Activated naive CD8-positive, alpha-beta T cell treated with anti-CD3 and anti-CD28 coated beads, Interleukin-2, amount 10 ng/mL, durations not matched to agents 7 days and 5 days (primary cell): ENCODE results near the gene ZSCAN22. TPM values are rescaled to one million over a fixed set of nuclear protein-coding genes. Genes with fewer than 3 reads are reported as not detected.

Source experiments
- ATAC-seq: fragments of 150-1000 bp; cut with Tn5 transposase; one replicate; pipeline ENCODE4 v1.10.0; 2021; ENCODE audit warnings: low read depth, moderate library complexity
- POLR2A ChIA-PET: fragments of 350-600 bp; sonication (Branson Sonifier 250); formaldehyde crosslinking; loops from one replicate; lab custom pipeline; 2021; ENCODE audit warnings: antibody characterized with exemption; lab: Charles Lee
- DNase-seq: peaks from one replicate; pipeline ENCODE4 v3.0.0; 2021
- H3K27ac Mint-ChIP-seq: one replicate; pipeline ENCODE4 v1.8.0; 2022; ENCODE audit warnings: mild to moderate bottlenecking, mixed read lengths
- H3K27me3 Mint-ChIP-seq: one replicate; pipeline ENCODE4 v1.8.0; 2022; ENCODE audit warnings: mild to moderate bottlenecking, moderate library complexity, mixed read lengths
- H3K36me3 Mint-ChIP-seq: one replicate; pipeline ENCODE4 v1.8.0; 2021; ENCODE audit warnings: mild to moderate bottlenecking, mixed read lengths
- H3K4me1 Mint-ChIP-seq: one replicate; pipeline ENCODE4 v1.8.0; 2021; ENCODE audit warnings: mixed read lengths
- H3K4me3 Mint-ChIP-seq: one replicate; pipeline ENCODE4 v1.8.0; 2022; ENCODE audit warnings: mild to moderate bottlenecking, moderate library complexity, mixed read lengths
- H3K9me3 Mint-ChIP-seq: one replicate; pipeline ENCODE4 v1.8.0; 2021; ENCODE audit warnings: mixed read lengths
- total RNA-seq, 2 experiments: library from RNA; stranded (reverse); gene quantifications; one replicate each; pipeline ENCODE4 v1.2.3, GENCODE V29; 2021

Gene ZSCAN22
- 1 to 10 TPM; 6.3 TPM for total RNA-seq

DNA sequence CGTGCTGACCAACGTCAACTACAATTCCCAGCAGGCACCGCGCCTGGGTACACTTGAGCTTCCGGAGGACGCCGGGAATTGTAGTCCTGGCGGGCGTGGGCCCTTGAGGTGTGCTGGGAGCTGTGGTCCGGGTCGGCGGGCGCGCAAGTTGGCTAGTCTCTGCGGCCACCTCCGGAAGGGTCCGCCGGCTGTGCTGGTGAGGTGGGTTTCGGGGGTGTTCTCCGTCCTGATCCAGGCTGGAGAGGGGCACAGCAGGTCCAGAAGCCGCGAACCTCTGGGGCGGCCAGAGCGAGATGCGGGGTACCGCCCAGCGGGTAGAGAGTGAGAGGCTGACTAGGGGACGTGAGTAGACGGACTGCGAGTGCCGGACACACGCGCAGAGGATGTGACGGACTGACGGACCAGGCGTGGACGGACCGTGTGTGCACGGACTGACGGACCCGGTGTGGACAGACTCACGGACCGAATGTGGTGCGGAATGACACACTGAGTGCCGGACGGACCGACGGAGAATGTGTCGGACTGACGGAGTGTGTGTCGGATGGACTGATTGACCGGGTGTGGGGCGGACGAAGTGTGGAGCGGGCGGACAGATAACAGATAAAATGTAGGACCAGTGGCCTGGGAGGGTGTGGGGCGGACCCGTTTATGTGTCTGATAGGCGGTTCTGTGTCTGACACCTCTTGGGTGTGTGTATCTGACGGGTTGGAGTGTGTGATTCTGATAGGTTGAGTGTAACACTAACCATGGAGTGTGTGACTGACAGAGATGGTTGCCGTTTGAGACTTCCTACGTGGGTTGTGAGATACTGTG, at the start of gene ZSCAN22:
ZSCAN22 (plus strand) TSS at position 81 of the 813 bp plus-strand sequence. CDS start 7,809 bp downstream, outside the sequence.
- peak; percentile 88 for ATAC-seq
- peaks cover 3% of the 10 kb centered on the region for H3K36me3 Mint-ChIP-seq
- H3K27me3 Mint-ChIP-seq = no peaks in the 10 kb centered on the region
- H3K9me3 Mint-ChIP-seq = no peaks in the 10 kb centered on the region
- DNase-seq = peak; percentile 89
- peaks cover 7% of the 10 kb centered on the region for H3K4me1 Mint-ChIP-seq
- H3K4me3 Mint-ChIP-seq = no peak within 1 kb of the TSS
- POLR2A ChIA-PET = interaction anchor here (0.6 to 1.6 kb wide), 14 partner anchors 20 to 508 kb away, joined by 3 to 17 read pairs (median 4); partner anchors contain the start of genes ZNF132, ZNF274, ZNF497 and ZNF8
- no peak within 1 kb of the TSS for H3K27ac Mint-ChIP-seq

DNA sequence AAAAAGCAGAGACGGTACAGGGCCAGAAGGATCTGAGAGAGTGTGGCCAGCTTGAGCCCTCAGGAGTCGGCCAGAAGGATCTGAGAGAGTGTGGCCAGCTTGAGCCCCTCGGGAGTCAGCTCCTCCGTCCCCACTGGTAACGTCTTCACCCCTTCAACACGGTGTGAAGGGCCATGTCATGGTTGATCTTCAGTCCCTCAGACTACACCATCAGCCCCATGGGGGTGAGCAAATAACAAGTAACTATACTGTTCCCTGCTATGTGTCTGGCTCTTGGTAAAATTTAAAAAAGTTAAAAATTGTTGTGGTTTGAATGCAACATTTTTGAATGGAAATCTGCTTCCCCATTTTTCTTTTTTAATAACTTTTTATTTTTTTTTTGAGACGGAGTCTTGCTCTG, 49.6 kb upstream of the ZSCAN22 start:
- no peak overlapping the region for H3K27ac Mint-ChIP-seq
- POLR2A ChIA-PET = no interaction called here
- peaks cover 19% of the 10 kb centered on the region for H3K4me1 Mint-ChIP-seq
- H3K27me3 Mint-ChIP-seq = no peaks in the 10 kb centered on the region
- ATAC-seq = no peak
- peak overlapping the region; percentile 19 for H3K4me3 Mint-ChIP-seq
- peaks cover 56% of the 10 kb centered on the region for H3K36me3 Mint-ChIP-seq
- DNase-seq = no peak
- H3K9me3 Mint-ChIP-seq = peaks cover 10% of the 10 kb centered on the region

DNA sequence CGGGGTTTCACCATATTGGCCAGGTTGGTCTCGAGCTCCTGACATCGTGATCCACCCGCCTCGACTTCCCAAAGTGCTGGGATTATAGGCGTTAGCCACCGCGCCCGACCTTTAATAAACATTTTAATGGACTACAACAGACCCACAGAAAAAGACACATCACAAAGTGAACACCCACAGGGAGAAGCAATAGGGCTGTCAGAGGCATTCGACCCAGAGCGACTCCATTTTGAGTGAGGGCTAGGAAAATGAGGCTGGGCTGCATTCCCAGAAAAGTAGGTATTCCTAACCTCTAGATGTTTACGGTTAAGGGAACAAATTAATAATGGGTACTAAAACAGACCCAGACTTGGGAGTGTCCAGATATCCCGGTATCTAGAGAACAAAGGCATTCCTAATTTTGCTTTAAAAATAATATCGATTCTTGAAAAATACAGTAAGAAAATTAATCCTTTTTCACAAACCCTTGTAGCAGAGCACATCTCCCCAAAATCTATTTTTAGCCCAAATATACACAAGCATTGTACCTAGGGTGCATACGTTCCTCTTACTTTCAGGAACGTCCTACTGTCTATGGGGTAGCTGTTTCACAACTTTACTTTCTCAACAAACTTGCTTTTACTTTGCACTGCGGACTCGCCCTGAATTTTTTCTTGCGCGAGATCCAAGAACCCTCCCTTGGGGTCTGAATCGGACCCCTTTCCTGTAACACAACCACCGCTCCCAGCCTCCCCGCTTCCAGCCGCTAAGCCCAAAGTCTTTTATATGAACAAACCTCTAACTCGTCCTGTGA, 48.9 kb upstream of the ZSCAN22 start:
- DNase-seq (no peak), ATAC-seq (peak; percentile 5)
- Mint-ChIP-seq H3K27me3 (no peaks in the 10 kb centered on the region), H3K4me1 (peaks cover 19% of the 10 kb centered on the region), H3K9me3 (peaks cover 10% of the 10 kb centered on the region), H3K36me3 (peaks cover 54% of the 10 kb centered on the region), H3K4me3 (peak overlapping the region; percentile 91), H3K27ac (peak overlapping the region; percentile 93)
- POLR2A ChIA-PET = interaction anchor here (0.5 to 1.8 kb wide), 14 partner anchors 10 to 295 kb away, joined by 3 to 14 read pairs (median 4); partner anchors contain the start of genes ZBTB45, ZNF274, ZNF544 and ZNF584

DNA sequence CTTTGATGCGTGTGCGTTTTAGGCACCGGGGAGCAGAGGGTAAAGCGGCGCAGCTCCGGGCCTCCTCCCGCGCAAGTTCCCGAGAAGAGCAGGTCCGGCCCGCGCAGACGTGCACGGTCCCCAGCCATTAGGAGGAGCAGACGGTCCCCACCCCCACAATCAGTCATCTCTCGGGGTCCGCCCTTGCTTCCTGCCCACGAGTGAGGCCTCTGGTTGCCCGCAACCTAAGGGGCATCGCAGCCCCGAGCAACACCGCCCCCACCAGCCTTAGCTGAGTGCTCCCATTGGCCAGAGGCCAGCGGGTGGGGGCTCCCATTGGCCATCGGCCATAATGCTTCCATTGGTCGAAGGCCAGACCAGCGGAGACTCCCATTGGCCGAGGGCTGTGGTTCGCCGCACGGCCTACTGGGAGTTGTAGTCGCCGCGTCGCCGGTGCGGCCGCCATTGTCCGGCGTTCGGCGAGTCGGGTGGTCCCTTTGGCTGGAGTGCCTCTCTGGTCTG, 48.2 kb upstream of the ZSCAN22 start, which contains the start of gene ZNF8:
ZNF8 (plus strand) TSS at position 415 of the 501 bp plus-strand sequence. CDS start 127 bp downstream, outside the sequence.
- Mint-ChIP-seq H3K27ac (peak within 1 kb of the TSS; percentile 93), H3K9me3 (peaks cover 10% of the 10 kb centered on the region), H3K4me3 (peak within 1 kb of the TSS; percentile 91), H3K36me3 (peaks cover 55% of the 10 kb centered on the region), H3K27me3 (no peaks in the 10 kb centered on the region), H3K4me1 (peaks cover 19% of the 10 kb centered on the region)
- POLR2A ChIA-PET = interaction anchor here (0.5 to 1.8 kb wide), 14 partner anchors 9 to 294 kb away, joined by 3 to 14 read pairs (median 4); partner anchors contain the start of genes ZBTB45, ZNF274, ZNF544 and ZNF584
- DNase-seq (peak; percentile 94), ATAC-seq (peak; percentile 99)

DNA sequence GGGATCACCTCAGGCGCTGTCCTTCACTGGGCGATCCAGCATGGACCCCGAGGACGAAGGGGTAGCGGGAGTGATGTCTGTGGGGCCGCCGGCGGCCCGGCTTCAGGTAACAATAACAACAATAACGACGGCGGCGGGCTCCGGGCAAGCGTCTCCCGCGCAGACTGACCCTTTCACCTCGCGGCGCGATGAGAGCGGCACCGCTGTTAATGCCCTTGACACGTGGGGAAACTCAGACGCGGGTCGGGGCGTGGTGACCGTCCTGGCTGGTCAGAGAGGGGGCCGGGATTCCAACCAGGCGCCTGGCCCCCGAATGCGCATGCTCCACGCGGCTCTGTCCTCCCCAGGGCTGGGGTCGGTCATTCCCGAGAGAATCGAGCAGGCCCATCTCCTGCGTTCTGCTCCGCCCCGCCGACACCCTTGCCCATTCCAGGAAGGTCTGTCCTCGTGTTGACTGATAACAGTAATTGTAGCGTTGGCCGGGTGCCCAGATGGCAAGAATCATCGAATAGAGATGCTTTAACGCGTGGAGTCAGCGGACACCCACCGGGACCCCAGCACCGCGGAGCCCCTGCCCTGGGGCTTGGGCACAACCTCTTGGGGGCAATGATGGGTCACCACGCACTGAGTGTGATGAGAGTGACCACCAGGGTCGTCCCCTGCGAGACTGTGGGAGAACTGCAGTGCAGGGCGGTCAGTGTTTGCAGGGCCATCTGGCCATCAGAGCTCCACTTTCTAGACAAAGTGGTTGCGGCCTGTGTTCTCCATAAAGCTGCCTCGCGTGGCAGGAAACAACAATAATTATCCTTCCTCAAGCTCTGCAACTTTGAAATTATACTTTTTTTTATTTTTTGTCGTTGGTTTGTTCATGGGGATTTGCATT, 47.5 kb upstream of the ZSCAN22 start:
- H3K9me3 Mint-ChIP-seq = peaks cover 8% of the 10 kb centered on the region
- POLR2A ChIA-PET = interaction anchor here (0.6 to 1.8 kb wide), 12 partner anchors 15 to 1039 kb away, joined by 3 to 14 read pairs (median 4); partner anchors contain the start of genes ZBTB45, ZNF274, ZNF544 and ZNF584
- no peaks in the 10 kb centered on the region for H3K27me3 Mint-ChIP-seq
- peak overlapping the region; percentile 91 for H3K4me3 Mint-ChIP-seq
- H3K27ac Mint-ChIP-seq = peak overlapping the region; percentile 93
- peaks cover 51% of the 10 kb centered on the region for H3K36me3 Mint-ChIP-seq
- DNase-seq = no peak
- peaks cover 19% of the 10 kb centered on the region for H3K4me1 Mint-ChIP-seq
- no peak for ATAC-seq

DNA sequence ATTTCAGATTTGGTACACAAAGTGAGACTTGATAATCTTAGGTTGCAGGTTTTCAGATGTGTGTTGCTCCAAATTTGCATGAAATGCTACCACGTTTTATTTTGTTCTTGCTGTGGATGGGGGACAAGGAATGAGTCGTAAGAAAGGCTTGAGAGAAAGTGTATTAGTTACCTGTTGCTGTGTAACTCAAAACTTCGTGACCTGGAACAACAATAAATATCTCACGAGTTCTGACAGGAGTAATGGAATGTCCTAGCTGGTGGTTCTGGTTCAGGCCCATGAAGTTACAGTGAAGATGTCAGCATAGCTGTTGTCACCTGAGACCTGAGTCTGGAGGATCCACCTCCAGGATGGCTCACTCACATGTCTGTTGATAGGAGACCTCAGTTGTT, 46.9 kb upstream of the ZSCAN22 start:
- POLR2A ChIA-PET = interaction anchor here (0.6 to 1.8 kb wide), 4 partner anchors 29 to 1039 kb away, joined by 3 to 7 read pairs (median 4); partner anchors contain the start of genes ZNF274, ZNF805 and ZSCAN22
- Mint-ChIP-seq H3K36me3 (peaks cover 47% of the 10 kb centered on the region), H3K9me3 (peaks cover 8% of the 10 kb centered on the region), H3K4me1 (peaks cover 19% of the 10 kb centered on the region), H3K27ac (peak overlapping the region; percentile 93), H3K4me3 (peak overlapping the region; percentile 91), H3K27me3 (no peaks in the 10 kb centered on the region)
- DNase-seq (no peak), ATAC-seq (no peak)

DNA sequence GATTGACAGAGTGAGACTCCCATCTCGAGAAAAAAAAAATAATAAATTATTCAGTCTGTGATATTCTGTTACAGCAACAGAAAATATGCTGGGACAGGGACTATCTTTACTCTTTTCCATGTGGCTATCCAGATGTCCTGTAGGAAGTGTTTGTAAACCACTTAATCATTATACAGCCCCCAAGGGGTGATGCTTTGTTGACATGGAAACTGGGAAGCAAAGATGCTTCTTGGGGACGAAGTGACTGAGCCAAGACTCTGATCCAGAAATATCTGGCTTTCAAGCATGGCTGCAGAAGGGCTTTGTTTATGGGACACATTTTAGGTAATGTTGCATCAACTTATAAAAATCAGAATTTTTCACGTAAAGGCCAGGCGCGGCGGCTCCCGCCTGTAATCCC, 42.6 kb upstream of the ZSCAN22 start:
- no peaks in the 10 kb centered on the region for H3K27me3 Mint-ChIP-seq
- H3K27ac Mint-ChIP-seq = no peak overlapping the region
- peaks cover 19% of the 10 kb centered on the region for H3K4me1 Mint-ChIP-seq
- ATAC-seq (no peak), DNase-seq (no peak)
- POLR2A ChIA-PET = no interaction called here
- H3K36me3 Mint-ChIP-seq = peaks cover 67% of the 10 kb centered on the region
- no peak overlapping the region for H3K4me3 Mint-ChIP-seq
- peaks cover 7% of the 10 kb centered on the region for H3K9me3 Mint-ChIP-seq

DNA sequence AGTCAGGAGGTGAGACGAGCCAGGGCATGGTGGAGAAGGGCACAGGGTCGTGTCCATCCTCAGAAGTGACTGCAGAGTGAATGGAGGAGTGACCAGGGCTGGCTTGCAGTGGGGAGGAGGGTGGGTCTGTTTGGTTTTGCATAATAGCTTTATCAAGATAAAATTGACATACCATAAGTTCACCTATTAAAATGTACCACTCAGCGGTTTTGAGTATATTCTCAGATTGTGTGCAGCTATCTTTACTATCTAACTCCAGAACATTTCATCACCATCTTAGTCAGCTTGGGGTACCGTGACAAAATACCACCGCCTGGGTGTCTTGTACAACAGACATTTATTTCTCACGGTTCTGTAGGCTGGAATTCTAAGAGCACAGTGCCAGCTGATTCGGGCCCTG, 34.9 kb upstream of the ZSCAN22 start:
- H3K9me3 Mint-ChIP-seq = peaks cover 25% of the 10 kb centered on the region
- H3K36me3 Mint-ChIP-seq = peaks cover 94% of the 10 kb centered on the region

DNA sequence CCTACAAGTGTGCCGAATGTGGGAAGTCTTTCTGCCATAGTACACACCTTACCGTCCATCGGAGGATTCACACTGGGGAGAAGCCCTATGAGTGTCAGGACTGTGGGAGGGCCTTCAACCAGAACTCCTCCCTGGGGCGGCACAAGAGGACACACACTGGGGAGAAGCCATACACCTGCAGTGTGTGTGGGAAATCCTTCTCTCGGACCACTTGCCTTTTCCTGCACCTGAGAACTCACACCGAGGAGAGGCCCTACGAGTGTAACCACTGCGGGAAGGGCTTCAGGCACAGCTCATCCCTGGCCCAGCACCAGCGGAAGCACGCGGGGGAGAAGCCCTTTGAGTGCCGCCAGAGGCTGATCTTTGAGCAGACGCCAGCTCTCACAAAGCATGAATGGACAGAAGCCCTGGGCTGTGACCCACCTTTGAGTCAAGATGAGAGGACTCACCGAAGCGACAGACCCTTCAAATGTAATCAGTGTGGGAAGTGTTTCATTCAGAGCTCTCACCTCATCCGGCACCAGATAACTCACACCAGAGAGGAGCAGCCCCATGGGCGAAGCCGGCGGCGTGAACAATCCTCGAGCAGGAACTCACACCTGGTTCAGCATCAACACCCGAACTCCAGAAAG, 31.9 kb upstream of the ZSCAN22 start:
- ATAC-seq = no peak
- DNase-seq = no peak
- Mint-ChIP-seq H3K27ac (no peak overlapping the region), H3K9me3 (peaks cover 25% of the 10 kb centered on the region), H3K36me3 (peaks cover 90% of the 10 kb centered on the region), H3K4me1 (no peaks in the 10 kb centered on the region), H3K4me3 (no peak overlapping the region), H3K27me3 (no peaks in the 10 kb centered on the region)
- POLR2A ChIA-PET = no interaction called here

More for the DNA sequence above, 34.9 kb upstream of the ZSCAN22 start:
- Mint-ChIP-seq H3K27ac (no peak overlapping the region), H3K4me3 (no peak overlapping the region), H3K27me3 (no peaks in the 10 kb centered on the region), H3K4me1 (no peaks in the 10 kb centered on the region)
- no peak for ATAC-seq
- POLR2A ChIA-PET = no interaction called here
- no peak for DNase-seq

DNA sequence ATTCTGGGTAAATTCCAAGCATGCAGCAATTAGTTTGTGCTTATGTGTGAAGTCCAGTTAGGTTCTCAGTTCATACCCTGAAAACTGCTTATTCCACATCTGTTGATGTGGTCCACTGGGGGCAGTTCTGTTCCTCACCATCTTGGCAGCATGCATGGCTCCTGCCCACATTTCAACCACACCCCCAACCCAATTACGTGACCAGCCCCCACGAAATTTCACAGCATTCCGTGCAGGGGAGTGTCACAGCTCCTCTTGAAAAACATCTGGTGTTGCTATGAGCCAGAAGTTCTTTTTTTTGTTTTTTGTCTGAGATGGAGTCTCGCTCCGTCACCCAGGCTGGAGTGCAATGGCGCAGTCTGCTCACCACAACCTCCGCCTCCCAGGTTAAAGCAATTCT, 30.7 kb upstream of the ZSCAN22 start:
- POLR2A ChIA-PET = no interaction called here
- H3K27ac Mint-ChIP-seq = no peak overlapping the region
- DNase-seq = no peak
- H3K4me3 Mint-ChIP-seq = no peak overlapping the region
- ATAC-seq = no peak
- peaks cover 91% of the 10 kb centered on the region for H3K36me3 Mint-ChIP-seq
- no peaks in the 10 kb centered on the region for H3K4me1 Mint-ChIP-seq
- H3K27me3 Mint-ChIP-seq = no peaks in the 10 kb centered on the region
- H3K9me3 Mint-ChIP-seq = peaks cover 27% of the 10 kb centered on the region

DNA sequence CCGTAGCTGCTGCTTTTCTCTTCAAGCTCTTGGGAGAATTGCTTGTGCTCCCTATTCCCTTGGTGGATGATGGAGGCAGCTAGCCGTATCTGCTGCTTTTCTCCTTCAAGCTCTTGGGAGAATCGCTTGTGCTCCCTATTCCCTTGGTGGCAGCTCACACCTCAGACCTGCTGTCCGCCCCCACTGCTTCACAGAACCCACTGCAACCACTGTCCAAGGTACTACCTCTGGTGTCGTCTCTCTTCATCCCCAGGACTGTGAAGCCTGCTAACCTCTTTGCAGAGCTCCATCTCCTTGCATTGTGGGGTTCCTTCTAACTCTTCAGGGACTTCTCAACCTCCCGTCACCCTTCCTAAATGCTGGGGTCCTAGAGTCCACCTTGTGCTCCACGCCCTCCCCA, 26.2 kb upstream of the ZSCAN22 start:
- POLR2A ChIA-PET = no interaction called here
- Mint-ChIP-seq H3K4me1 (peaks cover 7% of the 10 kb centered on the region), H3K27ac (no peak overlapping the region), H3K36me3 (peaks cover 74% of the 10 kb centered on the region), H3K9me3 (peaks cover 11% of the 10 kb centered on the region), H3K27me3 (no peaks in the 10 kb centered on the region), H3K4me3 (no peak overlapping the region)
- ATAC-seq (no peak), DNase-seq (no peak)

DNA sequence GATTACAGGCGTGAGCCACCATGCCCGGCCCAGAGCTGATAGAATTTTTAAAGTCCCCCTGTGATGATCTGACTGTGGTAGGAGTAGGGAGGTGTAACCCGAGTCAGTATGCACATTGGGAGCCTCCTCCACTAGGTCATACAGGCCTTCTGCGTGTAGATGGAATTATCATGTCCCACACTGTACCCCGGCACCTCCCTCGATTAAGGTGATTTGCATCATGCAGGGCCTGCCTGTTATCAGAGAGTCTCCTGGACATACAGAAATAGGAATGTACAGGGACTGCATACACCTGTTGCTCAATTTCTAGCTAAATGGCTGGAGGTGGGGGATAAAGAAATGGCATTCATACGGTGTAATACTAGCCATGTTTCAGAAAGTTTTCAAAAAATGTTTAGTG, 22.5 kb upstream of the ZSCAN22 start:
- Mint-ChIP-seq H3K4me1 (peaks cover 27% of the 10 kb centered on the region), H3K4me3 (peak overlapping the region; percentile 92), H3K36me3 (peaks cover 71% of the 10 kb centered on the region), H3K27me3 (no peaks in the 10 kb centered on the region), H3K9me3 (peaks cover 7% of the 10 kb centered on the region), H3K27ac (peak overlapping the region; percentile 97)
- ATAC-seq (no peak), DNase-seq (no peak)
- POLR2A ChIA-PET = interaction anchor here (0.8 to 1.5 kb wide), 2 partner anchors 22 to 135 kb away, joined by 5 to 7 read pairs; partner anchors contain the start of genes ZNF132 and ZSCAN22
